HFFc6 (cell line): ENCODE results near the gene ASB1. TPM values are rescaled to one million over a fixed set of nuclear protein-coding genes. Genes with fewer than 3 reads are reported as not detected.

ENCODE experiments used
- DNase-seq: peaks from one replicate; pipeline ENCODE4 v3.0.0-alpha.2; 2018
- H3K27ac Mint-ChIP-seq: 2 replicates; pipeline ENCODE4 v1.8.0; 2020; ENCODE audit warnings: mild to moderate bottlenecking, mixed read lengths
- H3K27me3 Mint-ChIP-seq: 2 replicates; pipeline ENCODE4 v1.8.0; 2021; ENCODE audit warnings: mild to moderate bottlenecking, moderate library complexity, mixed read lengths; ENCODE audit not compliant: insufficient read depth
- H3K36me3 Mint-ChIP-seq: 2 replicates; pipeline ENCODE4 v1.8.0; 2021; ENCODE audit warnings: low read depth, mixed read lengths
- H3K4me1 Mint-ChIP-seq: 2 replicates; pipeline ENCODE4 v1.8.0; 2020; ENCODE audit warnings: low read depth, mixed read lengths
- H3K4me3 Mint-ChIP-seq: 2 replicates; pipeline ENCODE4 v1.8.0; 2020; ENCODE audit warnings: mild to moderate bottlenecking, moderate library complexity, mixed read lengths
- H3K9me3 Mint-ChIP-seq: 2 replicates; pipeline ENCODE4 v1.8.0; 2020; ENCODE audit warnings: mild to moderate bottlenecking, mixed read lengths
- CTCF ChIP-seq: fragments of 200-600 bp; sonication (generic); IDR thresholded peaks from 2 replicates; pipeline ENCODE4 v1.5.0; 2021; ENCODE audit warnings: antibody characterized with exemption, mild to moderate bottlenecking
- total RNA-seq, 6 experiments: library from RNA; stranded (reverse); fragmentation: NEBNext Ultra II Directional; extraction: Animal tissue kit (Norgen Biotek cat#: 25700); gene quantifications; 2 replicates in 1 of 6; 3 replicates in 5 of 6; pipeline ENCODE4 v1.2.3, GENCODE V29; 2021

The ASB1 gene
- total RNA-seq, 6 experiments from 2014 or later: 56.0 to 77.5 (median 74.4) TPM

GRCh38 chr2:238450440-238450861 lies 23.7 kb downstream of the ASB1 start:
- Mint-ChIP-seq H3K9me3 (no peaks in the 10 kb centered on the region), H3K4me3 (no peak overlapping the region), H3K36me3 (peaks cover 62% of the 10 kb centered on the region), H3K27me3 (no peaks in the 10 kb centered on the region; the same call in 1 of the 2 replicates), H3K27ac (no peak overlapping the region), H3K4me1 (peaks cover 20% of the 10 kb centered on the region)
- no peak for DNase-seq
- TF ChIP-seq CTCF: no peak

GRCh38 chr2:238453842-238454241 lies 27.1 kb downstream of the ASB1 start:
- no peak for DNase-seq
- TF ChIP-seq CTCF: no peak
- peaks cover 3% of the 10 kb centered on the region; the same call in 1 of the 2 replicates for H3K27me3 Mint-ChIP-seq
- H3K9me3 Mint-ChIP-seq: peaks cover 9% of the 10 kb centered on the region; the same call in 1 of the 2 replicates
- no peak overlapping the region for H3K4me3 Mint-ChIP-seq
- peaks cover 32% of the 10 kb centered on the region for H3K36me3 Mint-ChIP-seq
- no peak overlapping the region for H3K27ac Mint-ChIP-seq
- H3K4me1 Mint-ChIP-seq: peaks cover 35% of the 10 kb centered on the region

- H3K9me3 Mint-ChIP-seq: peaks cover 9% of the 10 kb centered on the region; the same call in 1 of the 2 replicates
- TF ChIP-seq CTCF: no peak
- H3K36me3 Mint-ChIP-seq: peaks cover 14% of the 10 kb centered on the region
- DNase-seq: no peak
- peaks cover 28% of the 10 kb centered on the region for H3K4me1 Mint-ChIP-seq
- H3K27ac Mint-ChIP-seq: peak overlapping the region; percentile 46
- peaks cover 3% of the 10 kb centered on the region; the same call in 1 of the 2 replicates for H3K27me3 Mint-ChIP-seq
- no peak overlapping the region for H3K4me3 Mint-ChIP-seq
These were observed 29.7 kb downstream of the ASB1 start for GRCh38 chr2:238456449-238456848.

GRCh38 chr2:238456970-238457926 lies 30.5 kb downstream of the ASB1 start:
- Mint-ChIP-seq H3K27me3 (peaks cover 3% of the 10 kb centered on the region; the same call in 1 of the 2 replicates), H3K9me3 (peaks cover 9% of the 10 kb centered on the region; the same call in 1 of the 2 replicates), H3K4me1 (peaks cover 28% of the 10 kb centered on the region), H3K27ac (peak overlapping the region; percentile 46; the same call in 1 of the 2 replicates), H3K36me3 (peaks cover 6% of the 10 kb centered on the region), H3K4me3 (no peak overlapping the region)
- no peak for DNase-seq
- no peak for TF ChIP-seq CTCF

- DNase-seq: no peak
- Mint-ChIP-seq H3K4me3 (no peak overlapping the region), H3K27ac (no peak overlapping the region), H3K36me3 (no peaks in the 10 kb centered on the region; the same call in 1 of the 2 replicates), H3K4me1 (peaks cover 28% of the 10 kb centered on the region), H3K27me3 (peaks cover 3% of the 10 kb centered on the region; the same call in 1 of the 2 replicates), H3K9me3 (peaks cover 9% of the 10 kb centered on the region; the same call in 1 of the 2 replicates)
- no peak for TF ChIP-seq CTCF
These were observed 31.2 kb downstream of the ASB1 start for GRCh38 chr2:238457927-238458324.
